ENCODE results near the gene PDE5A.

Gene PDE5A

GRCh38 chr4:119536572-119537528, 91.8 kb downstream of the PDE5A start:
- no peak for DNase-seq (ENCODE audit: low read depth)

GRCh38 chr4:119532319-119532718, 96.3 kb downstream of the PDE5A start:
- TF ChIP-seq CTCF (IDR thresholded peaks at IDR 0.05; ENCODE audit: low read depth, low read length, missing control alignments), result no peak
- H3K4me3 ChIP-seq (ENCODE audit: low read depth, low read length), result no peak overlapping the region
- DNase-seq (ENCODE audit: low read depth), result no peak
- in situ Hi-C loops (cut with HindIII; ENCODE audit: low sequenced_read_pairs), result no loop called here

More at GRCh38 chr4:119536572-119537528, 91.8 kb downstream of the PDE5A start:
- no peak for TF ChIP-seq CTCF (IDR thresholded peaks at IDR 0.05; ENCODE audit: low read depth, low read length, missing control alignments)
- no peak overlapping the region for H3K4me3 ChIP-seq (ENCODE audit: low read depth, low read length)
- in situ Hi-C loops (cut with HindIII; ENCODE audit: low sequenced_read_pairs), result no loop called here

- in situ Hi-C loops (cut with HindIII; ENCODE audit: low sequenced_read_pairs), result no loop called here
- DNase-seq (ENCODE audit: low read depth), result no peak
- no peak for TF ChIP-seq CTCF (IDR thresholded peaks at IDR 0.05; ENCODE audit: low read depth, low read length, missing control alignments)
- no peak overlapping the region for H3K4me3 ChIP-seq (ENCODE audit: low read depth, low read length)
These were observed 98.8 kb downstream of the PDE5A start for GRCh38 chr4:119529788-119530187.

GRCh38 chr4:119526786-119527550, 101.6 kb downstream of the PDE5A start:
- no peak overlapping the region for H3K4me3 ChIP-seq (ENCODE audit: low read depth, low read length)
- no peak for TF ChIP-seq CTCF (IDR thresholded peaks at IDR 0.05; ENCODE audit: low read depth, low read length, missing control alignments)
- in situ Hi-C loops (cut with HindIII; ENCODE audit: low sequenced_read_pairs), result no loop called here
- no peak for DNase-seq (ENCODE audit: low read depth)

- no peak overlapping the region for H3K4me3 ChIP-seq (ENCODE audit: low read depth, low read length)
- DNase-seq (ENCODE audit: low read depth), result no peak
- no peak for TF ChIP-seq CTCF (IDR thresholded peaks at IDR 0.05; ENCODE audit: low read depth, low read length, missing control alignments)
- in situ Hi-C loops (cut with HindIII; ENCODE audit: low sequenced_read_pairs), result no loop called here
These were observed 102.6 kb downstream of the PDE5A start for GRCh38 chr4:119525771-119526712.
